Measurements from ENCODE around the gene C20orf141. TPM values are rescaled to one million over a fixed set of nuclear protein-coding genes. Genes with fewer than 3 reads are reported as not detected.

C20orf141 gene
- total and polyA plus RNA-seq, 2 donors, result 1.3 TPM; not detected in 1

DNA sequence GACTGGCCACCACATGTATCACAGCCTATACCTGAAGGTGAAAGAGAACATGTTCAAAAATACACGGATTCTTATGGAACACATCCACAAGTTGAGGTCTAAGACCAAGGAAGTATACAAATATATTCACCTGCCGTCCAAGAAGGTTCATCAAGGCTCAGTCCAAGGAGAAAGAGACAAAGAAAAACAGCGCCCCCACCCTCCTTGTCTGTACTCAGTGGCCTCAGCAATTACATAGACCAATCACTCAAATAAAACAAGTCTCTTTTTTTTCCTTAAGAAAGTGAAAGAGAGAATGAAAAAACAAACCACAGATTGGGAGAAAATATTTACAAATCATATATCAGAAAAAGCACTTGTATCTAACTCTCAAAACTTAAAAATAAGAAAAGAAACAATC, 33.8 kb upstream of the C20orf141 start:
- Histone ChIP-seq H3K36me3 (ENCODE audit: control insufficient read depth in 2 of 2, insufficient read depth in 2 of 2, low read length in 1 of 2) (no peaks in the 10 kb centered on the region), H3K9me3 (ENCODE audit: control insufficient read depth in 2 of 2, insufficient read depth in 1 of 2, low read length in 1 of 2) (peaks cover under 1 to 2% of the 10 kb centered on the region in 2 donors), H3K4me3 (ENCODE audit: low read length in 2 of 2) (no peak overlapping the region), H3K27ac (ENCODE audit: low read depth in 1 of 2, low read length in 1 of 2) (no peak overlapping the region), H3K27me3 (ENCODE audit: control insufficient read depth in 2 of 2, insufficient read depth in 1 of 2, low read length in 1 of 2) (peaks cover 2 to 5% of the 10 kb centered on the region in 2 donors), H3K4me1 (ENCODE audit: control insufficient read depth in 2 of 2, insufficient read depth in 2 of 2, low read length in 2 of 2) (no peaks in the 10 kb centered on the region)
- DNase-seq (ENCODE audit: low read depth in 6 of 9, low spot score in 9 of 9), result no peak
- 64% methylated on average over 3 of the region's 3 CpGs for WGBS

DNA sequence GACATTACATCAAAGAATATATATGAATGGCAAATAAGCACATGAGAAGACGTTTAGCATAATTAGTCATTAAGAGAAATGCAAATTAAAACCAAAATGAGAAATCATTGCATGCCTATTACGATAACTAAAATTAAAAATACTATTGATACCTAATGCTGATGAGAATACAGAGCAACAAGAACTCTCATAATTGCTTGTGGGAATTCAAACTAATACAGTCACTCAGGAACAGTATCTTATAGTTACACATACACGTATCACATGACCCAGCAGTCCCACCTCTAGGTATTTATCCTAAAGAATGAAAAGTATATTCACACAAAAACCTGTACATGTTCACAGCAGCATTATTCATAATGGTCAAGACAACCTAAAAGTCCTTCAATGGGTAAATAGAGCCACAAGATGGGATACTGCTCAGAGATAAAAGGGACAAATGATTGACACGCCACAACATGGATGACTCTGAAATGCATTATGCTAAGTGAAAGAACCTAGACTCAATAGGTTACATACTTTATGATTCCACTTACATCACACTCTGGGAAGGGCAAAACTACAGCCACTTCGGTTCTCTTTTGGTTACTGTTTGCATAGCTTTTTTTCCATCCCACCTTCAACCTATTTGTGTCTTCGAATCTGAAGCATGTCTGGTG, 30.8 kb upstream of the C20orf141 start:
- no peak overlapping the region for H3K4me3 ChIP-seq (ENCODE audit: low read length in 2 of 2)
- H3K9me3 ChIP-seq (ENCODE audit: control insufficient read depth in 2 of 2, insufficient read depth in 1 of 2, low read length in 1 of 2), result no peaks in the 10 kb centered on the region
- 94% methylated on average over 6 of the region's 6 CpGs for WGBS

DNA sequence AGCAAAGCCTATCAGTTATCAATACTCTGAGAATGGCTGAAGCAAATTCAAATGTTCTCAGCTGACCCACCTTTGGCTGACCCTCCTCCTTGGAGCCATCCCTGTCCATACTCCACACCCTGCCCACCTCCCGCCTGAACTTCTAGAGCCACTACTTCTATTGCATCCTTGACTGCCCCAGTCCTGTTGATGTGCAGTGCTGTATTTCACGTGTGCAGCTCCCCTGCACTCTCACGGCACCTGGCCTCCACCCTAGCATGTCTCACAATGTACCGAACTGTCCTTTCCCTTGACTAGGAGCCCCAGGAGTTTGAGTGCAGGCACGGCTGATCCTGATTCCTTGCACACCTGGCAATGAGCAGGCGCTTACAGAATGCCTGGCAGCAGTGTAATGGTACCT, 21.3 kb upstream of the C20orf141 start:
- peaks cover 9 to 12% of the 10 kb centered on the region in 2 donors for H3K36me3 ChIP-seq (ENCODE audit: control insufficient read depth in 2 of 2, insufficient read depth in 2 of 2, low read length in 1 of 2)
- H3K9me3 ChIP-seq (ENCODE audit: control insufficient read depth in 2 of 2, insufficient read depth in 1 of 2, low read length in 1 of 2), result no peaks in the 10 kb centered on the region
- H3K27me3 ChIP-seq (ENCODE audit: control insufficient read depth in 2 of 2, insufficient read depth in 1 of 2, low read length in 1 of 2), result peaks cover 0 to 3% of the 10 kb centered on the region in 2 donors
- DNase-seq (ENCODE audit: low read depth in 6 of 9, low spot score in 9 of 9), result no peak
- H3K4me3 ChIP-seq (ENCODE audit: low read length in 2 of 2), result no peak overlapping the region
- WGBS, result 96% methylated on average over 6 of the region's 6 CpGs
- H3K4me1 ChIP-seq (ENCODE audit: control insufficient read depth in 2 of 2, insufficient read depth in 2 of 2, low read length in 2 of 2), result no peaks in the 10 kb centered on the region
- no peak overlapping the region for H3K27ac ChIP-seq (ENCODE audit: low read depth in 1 of 2, low read length in 1 of 2)

More for the DNA sequence above, 30.8 kb upstream of the C20orf141 start:
- H3K36me3 ChIP-seq (ENCODE audit: control insufficient read depth in 2 of 2, insufficient read depth in 2 of 2, low read length in 1 of 2), result no peaks in the 10 kb centered on the region
- H3K4me1 ChIP-seq (ENCODE audit: control insufficient read depth in 2 of 2, insufficient read depth in 2 of 2, low read length in 2 of 2), result no peaks in the 10 kb centered on the region
- no peak for DNase-seq (ENCODE audit: low read depth in 6 of 9, low spot score in 9 of 9)
- H3K27ac ChIP-seq (ENCODE audit: low read depth in 1 of 2, low read length in 1 of 2), result no peak overlapping the region
- H3K27me3 ChIP-seq (ENCODE audit: control insufficient read depth in 2 of 2, insufficient read depth in 1 of 2, low read length in 1 of 2), result peaks cover 0 to 5% of the 10 kb centered on the region in 2 donors

DNA sequence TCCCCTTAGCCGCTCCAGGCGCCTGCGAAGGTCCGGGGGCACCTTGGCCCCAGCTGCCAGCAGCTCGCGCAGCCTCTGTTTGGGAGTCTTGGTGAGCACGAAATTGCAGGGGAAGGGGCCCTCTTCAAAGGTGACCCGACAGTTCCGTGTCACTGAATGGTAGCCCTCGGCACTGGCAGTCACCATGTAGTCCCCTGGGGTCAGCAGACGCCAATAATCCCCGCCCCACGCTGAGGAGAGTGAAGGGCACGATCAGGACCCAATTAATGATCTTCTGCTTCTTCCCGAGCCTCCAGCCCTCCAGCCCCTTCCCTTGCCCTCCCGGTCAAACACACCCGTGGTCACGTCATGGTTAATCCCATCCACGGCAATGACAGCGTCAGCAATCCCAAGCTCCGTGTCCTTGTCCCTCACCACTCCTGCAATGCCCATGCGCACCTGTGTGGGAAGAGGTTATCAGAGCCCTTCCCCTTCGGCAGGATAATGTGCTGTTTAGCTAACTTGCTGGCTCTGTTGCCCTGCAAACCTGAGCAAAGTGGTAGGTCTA, 20.5 kb upstream of the C20orf141 start:
- WGBS, result 95% methylated on average over 23 of the region's 23 CpGs
- peaks cover 2 to 11% of the 10 kb centered on the region in 2 donors for H3K27me3 ChIP-seq (ENCODE audit: control insufficient read depth in 2 of 2, insufficient read depth in 1 of 2, low read length in 1 of 2)
- no peak for DNase-seq (ENCODE audit: low read depth in 6 of 9, low spot score in 9 of 9)

DNA sequence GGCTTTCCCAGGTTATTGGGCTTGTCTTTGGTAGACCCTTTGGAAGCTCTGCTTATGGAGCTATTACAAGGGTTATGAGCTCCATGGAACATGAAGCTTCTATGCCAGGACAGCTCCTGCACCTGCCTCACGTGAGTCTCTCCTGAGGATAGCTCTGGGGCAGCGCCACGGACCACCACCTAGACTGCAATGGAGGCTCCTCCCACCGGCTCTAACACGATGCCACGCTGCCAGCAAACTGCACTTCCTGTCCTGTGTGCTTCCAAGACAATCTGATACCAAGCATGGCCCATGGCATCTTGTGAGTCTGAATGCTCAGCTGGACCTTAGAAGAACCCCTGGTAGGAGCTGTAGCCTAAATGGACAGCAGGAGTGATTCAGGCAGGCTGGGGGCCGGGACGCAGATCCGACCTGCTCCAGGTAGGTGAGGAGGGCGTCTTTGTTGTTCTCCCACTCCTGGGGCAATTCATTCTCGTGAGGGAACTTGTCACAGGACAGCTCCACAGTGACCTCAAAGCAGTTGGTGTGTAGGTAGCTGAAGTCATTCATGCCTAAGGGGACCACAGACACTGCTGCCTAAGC, 19.8 kb upstream of the C20orf141 start:
- Histone ChIP-seq H3K4me3 (ENCODE audit: low read length in 2 of 2) (no peak overlapping the region), H3K9me3 (ENCODE audit: control insufficient read depth in 2 of 2, insufficient read depth in 1 of 2, low read length in 1 of 2) (peaks cover 0 to 5% of the 10 kb centered on the region in 2 donors), H3K27me3 (ENCODE audit: control insufficient read depth in 2 of 2, insufficient read depth in 1 of 2, low read length in 1 of 2) (peaks cover 3 to 18% of the 10 kb centered on the region in 2 donors), H3K36me3 (ENCODE audit: control insufficient read depth in 2 of 2, insufficient read depth in 2 of 2, low read length in 1 of 2) (peaks cover 9 to 12% of the 10 kb centered on the region in 2 donors), H3K4me1 (ENCODE audit: control insufficient read depth in 2 of 2, insufficient read depth in 2 of 2, low read length in 2 of 2) (peaks cover 7 to 12% of the 10 kb centered on the region in 2 donors), H3K27ac (ENCODE audit: low read depth in 1 of 2, low read length in 1 of 2) (no peak overlapping the region)
- 97% methylated on average over 11 of the region's 11 CpGs for WGBS
- no peak for DNase-seq (ENCODE audit: low read depth in 6 of 9, low spot score in 9 of 9)

More for the DNA sequence above, 20.5 kb upstream of the C20orf141 start:
- Histone ChIP-seq H3K4me3 (ENCODE audit: low read length in 2 of 2) (no peak overlapping the region), H3K4me1 (ENCODE audit: control insufficient read depth in 2 of 2, insufficient read depth in 2 of 2, low read length in 2 of 2) (peaks cover 3 to 5% of the 10 kb centered on the region in 2 donors), H3K9me3 (ENCODE audit: control insufficient read depth in 2 of 2, insufficient read depth in 1 of 2, low read length in 1 of 2) (no peaks in the 10 kb centered on the region), H3K27ac (ENCODE audit: low read depth in 1 of 2, low read length in 1 of 2) (no peak overlapping the region), H3K36me3 (ENCODE audit: control insufficient read depth in 2 of 2, insufficient read depth in 2 of 2, low read length in 1 of 2) (peaks cover 9 to 12% of the 10 kb centered on the region in 2 donors)

DNA sequence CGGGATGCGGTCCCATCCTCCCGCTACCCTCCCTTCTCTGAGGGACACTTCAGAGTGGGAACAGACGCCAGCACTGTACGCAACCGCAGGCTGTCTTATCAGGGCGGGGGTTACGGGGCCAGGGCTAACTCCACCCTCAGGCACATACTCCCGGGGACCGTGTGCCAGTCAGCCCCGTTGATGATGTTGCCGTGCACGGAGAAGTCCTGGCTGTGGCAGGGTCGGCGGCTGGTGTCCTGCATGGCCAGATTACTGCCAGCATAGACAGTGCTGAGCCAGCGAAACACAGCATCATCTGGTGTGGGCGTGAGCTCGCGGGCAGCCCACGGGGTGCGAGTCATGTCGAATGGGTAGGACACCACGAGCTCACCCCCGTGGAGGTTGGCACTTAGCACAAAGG, 19.3 kb upstream of the C20orf141 start:
- H3K36me3 ChIP-seq (ENCODE audit: control insufficient read depth in 2 of 2, insufficient read depth in 2 of 2, low read length in 1 of 2), result peaks cover 9 to 12% of the 10 kb centered on the region in 2 donors
- H3K27ac ChIP-seq (ENCODE audit: low read depth in 1 of 2, low read length in 1 of 2), result no peak overlapping the region
- 98% methylated on average over 24 of the region's 24 CpGs for WGBS
- peaks cover 8 to 22% of the 10 kb centered on the region in 2 donors for H3K27me3 ChIP-seq (ENCODE audit: control insufficient read depth in 2 of 2, insufficient read depth in 1 of 2, low read length in 1 of 2)
- DNase-seq (ENCODE audit: low read depth in 6 of 9, low spot score in 9 of 9), result no peak
- no peak overlapping the region for H3K4me3 ChIP-seq (ENCODE audit: low read length in 2 of 2)
- H3K4me1 ChIP-seq (ENCODE audit: control insufficient read depth in 2 of 2, insufficient read depth in 2 of 2, low read length in 2 of 2), result peaks cover 10 to 15% of the 10 kb centered on the region in 2 donors
- H3K9me3 ChIP-seq (ENCODE audit: control insufficient read depth in 2 of 2, insufficient read depth in 1 of 2, low read length in 1 of 2), result peaks cover 0 to 7% of the 10 kb centered on the region in 2 donors

- 97% methylated on average over 20 of the region's 20 CpGs for WGBS
- Histone ChIP-seq H3K9me3 (ENCODE audit: control insufficient read depth in 2 of 2, insufficient read depth in 1 of 2, low read length in 1 of 2) (peaks cover 0 to 7% of the 10 kb centered on the region in 2 donors), H3K27ac (ENCODE audit: low read depth in 1 of 2, low read length in 1 of 2) (no peak overlapping the region), H3K36me3 (ENCODE audit: control insufficient read depth in 2 of 2, insufficient read depth in 2 of 2, low read length in 1 of 2) (peaks cover 9 to 12% of the 10 kb centered on the region in 2 donors), H3K4me1 (ENCODE audit: control insufficient read depth in 2 of 2, insufficient read depth in 2 of 2, low read length in 2 of 2) (peaks cover 10 to 20% of the 10 kb centered on the region in 2 donors), H3K27me3 (ENCODE audit: control insufficient read depth in 2 of 2, insufficient read depth in 1 of 2, low read length in 1 of 2) (peaks cover 14 to 29% of the 10 kb centered on the region in 2 donors), H3K4me3 (ENCODE audit: low read length in 2 of 2) (no peak overlapping the region)
- DNase-seq (ENCODE audit: low read depth in 6 of 9, low spot score in 9 of 9), result no peak
These were observed 18.7 kb upstream of the C20orf141 start for GRCh38 chr20:2796011-2796660.

GRCh38 chr20:2797136-2797983, 17.4 kb upstream of the C20orf141 start:
- peaks cover 22 to 41% of the 10 kb centered on the region in 2 donors for H3K27me3 ChIP-seq (ENCODE audit: control insufficient read depth in 2 of 2, insufficient read depth in 1 of 2, low read length in 1 of 2)
- H3K27ac ChIP-seq (ENCODE audit: low read depth in 1 of 2, low read length in 1 of 2), result no peak overlapping the region
- peaks cover 9 to 12% of the 10 kb centered on the region in 2 donors for H3K36me3 ChIP-seq (ENCODE audit: control insufficient read depth in 2 of 2, insufficient read depth in 2 of 2, low read length in 1 of 2)
- no peak for DNase-seq (ENCODE audit: low read depth in 6 of 9, low spot score in 9 of 9)
- H3K9me3 ChIP-seq (ENCODE audit: control insufficient read depth in 2 of 2, insufficient read depth in 1 of 2, low read length in 1 of 2), result peaks cover 0 to 12% of the 10 kb centered on the region in 2 donors
- 82% methylated on average over 16 of the region's 16 CpGs for WGBS
- H3K4me3 ChIP-seq (ENCODE audit: low read length in 2 of 2), result no peak overlapping the region
- peaks cover 10 to 25% of the 10 kb centered on the region in 2 donors for H3K4me1 ChIP-seq (ENCODE audit: control insufficient read depth in 2 of 2, insufficient read depth in 2 of 2, low read length in 2 of 2)
